Pancreas (tissue), 10 donors: ENCODE results near the gene NAP1L2. TPM values are rescaled to one million over a fixed set of nuclear protein-coding genes. Genes with fewer than 3 reads are reported as not detected.

Source experiments
- ATAC-seq, 4 donors: fragments of 200-7000 bp; cut with Tn5 transposase; one replicate each; pipeline versions ENCODE4 v1.8.0 to v1.9.1; 2020; ENCODE audit warnings: mild to moderate bottlenecking in 4 of 4, moderate library complexity in 4 of 4
- DNase-seq, 6 donors: peaks; one replicate each; pipeline ENCODE4 v3.0.0-alpha.2; 2020
- FAIRE-seq: peaks from 2 replicates; lab custom pipeline; 2012; peaks lifted over from hg19 to GRCh38; lab: Jason Lieb, UNC
- H3K27ac ChIP-seq, 4 donors: fragments of 200-600 bp; sonication (generic); 1 replicate in 3 of 4; 2 replicates in 1 of 4; pipeline versions ENCODE4 v1.5.0 to v1.8.0; 2020
- H3K27me3 ChIP-seq, 4 donors: fragments of 200-600 bp; one replicate each; pipeline ENCODE4 v1.8.0; 2021
- H3K36me3 ChIP-seq, 3 donors: fragments of 200-600 bp; sonication (generic) in 1 of 3; one replicate each; pipeline versions ENCODE4 v1.5.0 to v1.8.0; 2020 to 2021
- H3K4me1 ChIP-seq, 3 donors: fragments of 200-600 bp; one replicate each; pipeline ENCODE4 v1.8.0; 2021
- H3K4me3 ChIP-seq, 4 donors: fragments of 200-600 bp; sonication (generic) in 2 of 4; one replicate each; pipeline versions ENCODE4 v1.5.0 to v1.8.0; 2020 to 2021
- H3K9me3 ChIP-seq, 4 donors: fragments of 200-600 bp; one replicate each; pipeline ENCODE4 v1.8.0; 2021
- CTCF ChIP-seq, 4 donors: fragments of 200-600 bp; sonication (generic) in 3 of 4; IDR thresholded peaks; one replicate each; pipeline versions ENCODE4 v1.5.0 to v1.8.0; 2021; ENCODE audit warnings: antibody characterized with exemption in 4 of 4
- WGBS, 2 donors: extraction: QIAGEN DNeasy Blood & Tissue Kit; methylation state at CpG; one replicate each; pipeline ENCODE4 v1.1.7; 2013; 5-methylcytosine and 5-hydroxymethylcytosine counted together
- intact Hi-C, 3 donors: fragments of 100-400 bp; cut with DNase I; formaldehyde crosslinking; loops; one replicate each; pipeline versions ENCODE4 v1.11.1 to v1.14.2; 2022
- polyA plus RNA-seq, 2 donors: library from polyadenylated mRNA; stranded (reverse); fragments of 200-250 nt; gene quantifications; one replicate each; pipeline ENCODE4 v1.2.3, GENCODE V29; 2013
- total RNA-seq, 6 donors: library from RNA; stranded (reverse); fragmentation: NEBNext Ultra II Directional in 4 of 6; extraction: Animal tissue kit (Norgen Biotek cat#: 25700) in 4 of 6; gene quantifications; one replicate each; pipeline versions ENCODE4 v1.2.1 to v1.2.4, GENCODE V29; 2021 to 2023
- donor health status: healthy with polysubstance abuse.
- donor health status: DM: no; HTN: no; CAD: no; lungs with moderate emphysema.
- donor health status: DM: no; HTN: no; CAD: no.
- donor health status: control.
- donor health status: control.
- donor health status: Bipolar disorder and iron deficiency.
- donor health status: DM: yes; HTN: yes; CAD: no.
- donor health status: DM: no; HTN: no; CAD: no.
- donor health status: DM: no; HTN: no; CAD: no.
- donor health status: DM: yes; HTN: yes; CAD: no.

Gene NAP1L2
- total RNA-seq (1 to 10 TPM in 5 of 6 donors, under 1 TPM in 1; 0.79 to 2.8 (median 2.1) TPM), polyA plus RNA-seq (1 to 10 TPM; 2.2 to 7.4 TPM)

GRCh38 chrX:73214426-73215094 is at the start of gene NAP1L2:
NAP1L2 (minus strand) TSS chrX:73214851; CDS start chrX:73214492, 359 bp downstream.
- H3K27ac ChIP-seq = peak within 1 kb of the TSS in 3 of 4 donors; percentile 22 to 31 (median 24)
- FAIRE-seq = peak; percentile 67
- H3K9me3 ChIP-seq = no peaks in the 10 kb centered on the region
- H3K4me1 ChIP-seq = peaks cover 0 to 3% (median 0%) of the 10 kb centered on the region in 3 donors
- no peak for TF ChIP-seq CTCF (IDR thresholded peaks at IDR 0.05)
- peaks cover 0 to 9% (median 1%) of the 10 kb centered on the region in 4 donors for H3K27me3 ChIP-seq
- H3K36me3 ChIP-seq = no peaks in the 10 kb centered on the region
- WGBS, 2 donors = 0 to 33% methylated on average over 30 of the region's 30 CpGs
- peak; percentile 89 to 98 (median 96) for ATAC-seq
- intact Hi-C loops = no loop called here
- peak; percentile 27 to 62 (median 40) for DNase-seq
- peak within 1 kb of the TSS; percentile 26 to 49 (median 32) for H3K4me3 ChIP-seq

- intact Hi-C loops = no loop called here
- 11 to 19% methylated on average over 2 of the region's 2 CpGs for WGBS, 2 donors
- no peaks in the 10 kb centered on the region for H3K9me3 ChIP-seq
- no peak overlapping the region for H3K27ac ChIP-seq
- no peaks in the 10 kb centered on the region for H3K36me3 ChIP-seq
- FAIRE-seq (no peak), DNase-seq (no peak), ATAC-seq (peak in 2 of 4 donors; percentile 25 to 47)
- H3K4me1 ChIP-seq = no peaks in the 10 kb centered on the region
- TF ChIP-seq CTCF (IDR thresholded peaks at IDR 0.05) = no peak
- no peak overlapping the region for H3K4me3 ChIP-seq
- H3K27me3 ChIP-seq = peaks cover 0 to 14% (median 4%) of the 10 kb centered on the region in 4 donors
Measured at GRCh38 chrX:73262991-73263390, 48.3 kb upstream of the NAP1L2 start.

GRCh38 chrX:73239242-73239641 is 24.6 kb upstream of the NAP1L2 start:
- no peak for TF ChIP-seq CTCF (IDR thresholded peaks at IDR 0.05)
- Histone ChIP-seq H3K4me1 (no peaks in the 10 kb centered on the region), H3K36me3 (no peaks in the 10 kb centered on the region), H3K27ac (no peak overlapping the region), H3K9me3 (no peaks in the 10 kb centered on the region), H3K27me3 (peaks cover 0 to 7% (median 0%) of the 10 kb centered on the region in 4 donors), H3K4me3 (no peak overlapping the region)
- 42 to 52% methylated on average over 5 of the region's 5 CpGs for WGBS, 2 donors
- ATAC-seq (no peak), FAIRE-seq (no peak), DNase-seq (no peak)
- intact Hi-C loops = no loop called here

GRCh38 chrX:73217621-73218020 is 3.0 kb upstream of the NAP1L2 start:
- no peak for FAIRE-seq
- no peak for TF ChIP-seq CTCF (IDR thresholded peaks at IDR 0.05)
- no peak for DNase-seq
- no peak for ATAC-seq
- 53 to 66% methylated on average over 3 of the region's 3 CpGs for WGBS, 2 donors
- H3K27ac ChIP-seq = no peak overlapping the region
- H3K36me3 ChIP-seq = no peaks in the 10 kb centered on the region
- no peaks in the 10 kb centered on the region for H3K9me3 ChIP-seq
- peaks cover 0 to 3% (median 0%) of the 10 kb centered on the region in 3 donors for H3K4me1 ChIP-seq
- H3K4me3 ChIP-seq = no peak overlapping the region
- peaks cover 0 to 14% (median 0%) of the 10 kb centered on the region in 4 donors for H3K27me3 ChIP-seq
- intact Hi-C loops = no loop called here

GRCh38 chrX:73215246-73215645 is 595 bp upstream of the NAP1L2 start:
- Histone ChIP-seq H3K4me1 (peaks cover 0 to 3% (median 0%) of the 10 kb centered on the region in 3 donors), H3K27me3 (peaks cover 0 to 9% (median 1%) of the 10 kb centered on the region in 4 donors), H3K9me3 (no peaks in the 10 kb centered on the region), H3K4me3 (peak overlapping the region; percentile 26 to 49 (median 32)), H3K36me3 (no peaks in the 10 kb centered on the region), H3K27ac (no peak overlapping the region)
- no peak for FAIRE-seq
- TF ChIP-seq CTCF (IDR thresholded peaks at IDR 0.05) = no peak
- no peak for ATAC-seq
- 10 to 40% methylated on average over 8 of the region's 8 CpGs for WGBS, 2 donors
- intact Hi-C loops = no loop called here
- DNase-seq = no peak
